ENCODE measurements around the gene ARHGEF10L.

ARHGEF10L gene

DNA sequence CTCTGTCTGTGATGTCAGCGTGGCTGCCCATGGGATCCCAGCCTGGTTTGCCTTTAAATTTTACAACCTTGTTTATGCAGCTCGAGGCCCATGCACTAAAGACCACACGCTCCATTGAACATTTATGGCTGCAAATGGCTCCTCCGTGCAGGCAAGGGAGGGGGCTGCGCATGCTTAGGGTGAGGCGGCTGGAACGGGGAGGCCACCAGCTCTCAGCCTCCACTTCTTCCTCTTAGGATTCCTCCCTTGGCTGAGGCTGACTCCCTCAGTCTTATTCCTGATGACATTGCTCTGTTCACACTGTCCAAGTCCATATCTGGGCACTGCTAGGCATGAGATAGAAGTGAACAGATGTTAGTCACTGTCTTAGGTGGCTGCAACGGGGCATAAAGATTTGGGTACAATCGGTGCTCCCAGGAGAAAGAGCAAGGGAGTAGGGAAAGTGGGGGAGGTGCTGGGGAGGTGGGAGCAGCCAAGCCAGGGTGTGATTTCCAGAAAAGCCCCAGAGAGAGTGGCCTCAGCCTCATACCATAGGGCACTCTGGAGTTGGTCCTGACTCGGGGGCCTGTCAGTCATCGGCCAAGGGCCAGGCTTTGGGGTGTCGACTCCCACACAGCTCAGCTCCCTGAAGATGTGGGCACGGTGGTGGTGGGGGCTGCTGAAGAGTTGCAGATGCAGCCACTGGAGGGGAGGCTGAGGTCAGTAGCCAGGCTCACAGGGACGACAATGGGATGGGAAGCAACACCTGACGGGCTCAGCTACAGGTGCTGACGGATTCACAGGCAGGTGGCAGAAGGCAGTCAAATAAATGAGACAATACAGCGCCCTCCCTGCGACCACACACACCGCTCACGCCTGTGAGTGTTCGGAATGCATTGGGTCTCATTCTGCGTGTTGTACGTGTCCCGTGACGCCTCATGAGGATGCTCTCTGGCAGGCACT, 178.4 kb downstream of the ARHGEF10L start:
- no peaks in the 10 kb centered on the region for H3K36me3 ChIP-seq (ENCODE audit: control insufficient read depth, insufficient read depth, low read length)
- H3K9ac ChIP-seq (ENCODE audit: low read length), result no peak overlapping the region
- no peak overlapping the region for H3K4me3 ChIP-seq (ENCODE audit: low read length)
- H3K27me3 ChIP-seq (ENCODE audit: control insufficient read depth, insufficient read depth, low read length), result no peaks in the 10 kb centered on the region
- H3K4me1 ChIP-seq (ENCODE audit: control insufficient read depth, insufficient read depth, low read length), result no peaks in the 10 kb centered on the region
- H3K9me3 ChIP-seq (ENCODE audit: control insufficient read depth, low read length), result no peaks in the 10 kb centered on the region

GRCh38 chr1:17719874-17720273, 180.4 kb downstream of the ARHGEF10L start:
- no peak overlapping the region for H3K9ac ChIP-seq (ENCODE audit: low read length)
- no peaks in the 10 kb centered on the region for H3K9me3 ChIP-seq (ENCODE audit: control insufficient read depth, low read length)
- no peaks in the 10 kb centered on the region for H3K36me3 ChIP-seq (ENCODE audit: control insufficient read depth, insufficient read depth, low read length)
- H3K4me1 ChIP-seq (ENCODE audit: control insufficient read depth, insufficient read depth, low read length), result no peaks in the 10 kb centered on the region
- H3K27me3 ChIP-seq (ENCODE audit: control insufficient read depth, insufficient read depth, low read length), result peaks cover 5% of the 10 kb centered on the region
- no peak overlapping the region for H3K4me3 ChIP-seq (ENCODE audit: low read length)

- Histone ChIP-seq H3K4me1 (ENCODE audit: control insufficient read depth, insufficient read depth, low read length) (no peaks in the 10 kb centered on the region), H3K9me3 (ENCODE audit: control insufficient read depth, low read length) (no peaks in the 10 kb centered on the region), H3K9ac (ENCODE audit: low read length) (no peak overlapping the region), H3K27me3 (ENCODE audit: control insufficient read depth, insufficient read depth, low read length) (peaks cover 5% of the 10 kb centered on the region), H3K36me3 (ENCODE audit: control insufficient read depth, insufficient read depth, low read length) (no peaks in the 10 kb centered on the region), H3K4me3 (ENCODE audit: low read length) (no peak overlapping the region)
These were observed 181.9 kb downstream of the ARHGEF10L start for GRCh38 chr1:17721444-17721843.

- H3K36me3 ChIP-seq (ENCODE audit: control insufficient read depth, insufficient read depth, low read length), result no peaks in the 10 kb centered on the region
- H3K4me3 ChIP-seq (ENCODE audit: low read length), result no peak overlapping the region
- H3K9me3 ChIP-seq (ENCODE audit: control insufficient read depth, low read length), result no peaks in the 10 kb centered on the region
- H3K9ac ChIP-seq (ENCODE audit: low read length), result no peak overlapping the region
- no peaks in the 10 kb centered on the region for H3K4me1 ChIP-seq (ENCODE audit: control insufficient read depth, insufficient read depth, low read length)
- peaks cover 6% of the 10 kb centered on the region for H3K27me3 ChIP-seq (ENCODE audit: control insufficient read depth, insufficient read depth, low read length)
These were observed 184.2 kb downstream of the ARHGEF10L start for GRCh38 chr1:17723684-17724083.

- Histone ChIP-seq H3K36me3 (ENCODE audit: control insufficient read depth, insufficient read depth, low read length) (no peaks in the 10 kb centered on the region), H3K27me3 (ENCODE audit: control insufficient read depth, insufficient read depth, low read length) (peaks cover 11% of the 10 kb centered on the region), H3K9ac (ENCODE audit: low read length) (no peak overlapping the region), H3K9me3 (ENCODE audit: control insufficient read depth, low read length) (no peaks in the 10 kb centered on the region), H3K4me3 (ENCODE audit: low read length) (no peak overlapping the region), H3K4me1 (ENCODE audit: control insufficient read depth, insufficient read depth, low read length) (no peaks in the 10 kb centered on the region)
These were observed 184.7 kb downstream of the ARHGEF10L start for GRCh38 chr1:17724150-17724549.

DNA sequence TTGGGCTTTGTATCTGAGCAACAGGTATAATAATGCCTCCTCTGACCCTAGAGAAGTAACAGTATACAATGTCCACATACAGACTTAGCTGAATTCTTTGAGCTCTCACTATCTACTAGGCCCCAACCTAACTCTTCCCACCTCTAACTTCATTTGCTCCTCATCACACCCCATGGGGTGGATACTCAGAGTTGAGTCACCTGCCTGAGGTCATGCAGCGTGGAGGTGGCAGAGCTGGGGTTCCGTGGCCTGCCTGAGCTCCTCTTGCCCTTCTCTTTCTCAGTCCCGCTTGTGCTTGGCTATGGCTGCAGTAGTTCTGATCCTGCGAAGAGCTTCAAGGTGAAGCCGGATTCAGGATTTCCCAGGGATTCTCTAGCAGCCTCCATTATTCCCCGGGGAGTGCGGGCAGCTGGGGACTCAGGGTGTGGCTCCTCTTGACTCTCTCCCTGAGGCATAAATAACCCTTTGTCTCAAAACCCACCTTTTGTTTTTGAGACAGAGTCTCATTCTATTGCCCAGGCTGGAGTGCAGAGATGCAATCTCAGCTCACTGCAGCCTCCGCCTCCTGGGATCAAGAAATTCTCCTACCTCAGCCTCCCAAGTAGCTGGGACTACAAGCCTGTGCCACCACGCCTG, 185.7 kb downstream of the ARHGEF10L start:
- Histone ChIP-seq H3K9me3 (ENCODE audit: control insufficient read depth, low read length) (no peaks in the 10 kb centered on the region), H3K9ac (ENCODE audit: low read length) (no peak overlapping the region), H3K4me3 (ENCODE audit: low read length) (no peak overlapping the region), H3K4me1 (ENCODE audit: control insufficient read depth, insufficient read depth, low read length) (no peaks in the 10 kb centered on the region), H3K36me3 (ENCODE audit: control insufficient read depth, insufficient read depth, low read length) (no peaks in the 10 kb centered on the region), H3K27me3 (ENCODE audit: control insufficient read depth, insufficient read depth, low read length) (peaks cover 12% of the 10 kb centered on the region)

DNA sequence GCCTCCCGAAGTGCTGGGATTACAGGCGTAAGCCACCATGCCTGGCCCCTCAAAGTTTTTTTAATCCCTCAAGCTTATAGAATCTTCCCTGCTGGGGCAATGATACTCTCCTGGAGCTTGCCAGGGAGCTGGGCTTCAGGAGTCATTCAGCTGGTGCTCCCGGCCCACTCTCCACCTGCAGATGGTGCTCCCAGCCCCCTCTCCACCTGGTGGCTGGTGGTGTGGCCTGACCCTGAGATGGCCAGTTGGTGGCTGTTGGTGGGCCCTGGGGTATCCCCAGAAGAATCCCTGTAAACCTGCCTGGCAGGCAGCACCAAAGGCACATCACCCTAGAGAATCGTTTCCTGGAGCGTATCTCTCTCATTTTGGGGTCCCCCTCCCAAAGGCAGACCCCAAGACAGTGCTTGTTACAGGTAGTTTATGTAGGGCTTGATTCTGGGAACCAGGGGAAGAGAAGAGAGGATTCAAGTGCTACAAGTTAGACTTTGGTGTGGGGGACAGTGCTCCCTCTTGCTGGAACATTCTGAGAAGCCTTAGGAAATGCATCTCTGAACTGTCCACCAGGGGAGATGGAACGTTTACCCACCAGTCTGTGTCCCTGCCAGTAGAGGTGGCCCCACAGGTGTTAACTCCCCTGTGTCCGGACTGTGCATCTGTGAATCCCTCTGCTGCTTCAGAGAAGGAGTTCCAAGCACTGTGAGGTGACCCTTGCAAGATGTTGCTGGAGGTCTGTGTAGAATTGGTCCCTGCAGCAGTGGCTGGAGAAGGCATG, 186.5 kb downstream of the ARHGEF10L start:
- no peaks in the 10 kb centered on the region for H3K9me3 ChIP-seq (ENCODE audit: control insufficient read depth, low read length)
- H3K36me3 ChIP-seq (ENCODE audit: control insufficient read depth, insufficient read depth, low read length), result no peaks in the 10 kb centered on the region
- H3K4me1 ChIP-seq (ENCODE audit: control insufficient read depth, insufficient read depth, low read length), result no peaks in the 10 kb centered on the region
- no peak overlapping the region for H3K9ac ChIP-seq (ENCODE audit: low read length)
- H3K27me3 ChIP-seq (ENCODE audit: control insufficient read depth, insufficient read depth, low read length), result peaks cover 12% of the 10 kb centered on the region
- no peak overlapping the region for H3K4me3 ChIP-seq (ENCODE audit: low read length)

- H3K4me3 ChIP-seq (ENCODE audit: low read length), result no peak overlapping the region
- H3K36me3 ChIP-seq (ENCODE audit: control insufficient read depth, insufficient read depth, low read length), result no peaks in the 10 kb centered on the region
- H3K27me3 ChIP-seq (ENCODE audit: control insufficient read depth, insufficient read depth, low read length), result peaks cover 12% of the 10 kb centered on the region
- H3K4me1 ChIP-seq (ENCODE audit: control insufficient read depth, insufficient read depth, low read length), result no peaks in the 10 kb centered on the region
- H3K9ac ChIP-seq (ENCODE audit: low read length), result no peak overlapping the region
- H3K9me3 ChIP-seq (ENCODE audit: control insufficient read depth, low read length), result no peaks in the 10 kb centered on the region
These were observed 188.7 kb downstream of the ARHGEF10L start for GRCh38 chr1:17728123-17728712.

GRCh38 chr1:17729248-17729647, 189.8 kb downstream of the ARHGEF10L start:
- no peaks in the 10 kb centered on the region for H3K9me3 ChIP-seq (ENCODE audit: control insufficient read depth, low read length)
- H3K4me1 ChIP-seq (ENCODE audit: control insufficient read depth, insufficient read depth, low read length), result no peaks in the 10 kb centered on the region
- H3K4me3 ChIP-seq (ENCODE audit: low read length), result no peak overlapping the region
- peaks cover 7% of the 10 kb centered on the region for H3K27me3 ChIP-seq (ENCODE audit: control insufficient read depth, insufficient read depth, low read length)
- H3K9ac ChIP-seq (ENCODE audit: low read length), result no peak overlapping the region
- H3K36me3 ChIP-seq (ENCODE audit: control insufficient read depth, insufficient read depth, low read length), result no peaks in the 10 kb centered on the region

DNA sequence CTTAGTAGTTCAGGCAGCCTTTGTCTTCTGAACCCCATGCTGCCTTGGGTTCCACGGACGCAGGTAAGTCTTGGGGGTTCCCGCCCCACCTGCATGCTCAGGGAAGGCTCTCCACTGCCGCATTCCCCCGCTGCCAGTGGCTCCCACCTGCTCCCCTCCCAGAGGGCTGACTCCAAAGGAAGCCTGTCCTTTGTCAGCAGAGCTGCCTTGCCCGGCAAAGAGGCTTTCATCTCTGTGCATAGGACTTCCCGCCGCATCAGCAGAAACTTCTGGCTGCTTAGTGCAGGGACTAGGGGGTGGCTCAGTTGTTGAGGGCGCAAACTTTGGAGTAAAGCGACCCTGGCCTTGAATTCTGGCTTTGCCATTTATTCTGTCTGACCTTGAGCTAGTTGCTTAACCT, 190.4 kb downstream of the ARHGEF10L start:
- H3K9me3 ChIP-seq (ENCODE audit: control insufficient read depth, low read length), result no peaks in the 10 kb centered on the region

GRCh38 chr1:17731460-17731859, 192.0 kb downstream of the ARHGEF10L start:
- Histone ChIP-seq H3K9me3 (ENCODE audit: control insufficient read depth, low read length) (no peaks in the 10 kb centered on the region), H3K9ac (ENCODE audit: low read length) (no peak overlapping the region), H3K4me1 (ENCODE audit: control insufficient read depth, insufficient read depth, low read length) (no peaks in the 10 kb centered on the region), H3K27me3 (ENCODE audit: control insufficient read depth, insufficient read depth, low read length) (peaks cover 13% of the 10 kb centered on the region), H3K36me3 (ENCODE audit: control insufficient read depth, insufficient read depth, low read length) (no peaks in the 10 kb centered on the region), H3K4me3 (ENCODE audit: low read length) (no peak overlapping the region)

More for the DNA sequence above, 190.4 kb downstream of the ARHGEF10L start:
- H3K27me3 ChIP-seq (ENCODE audit: control insufficient read depth, insufficient read depth, low read length), result peaks cover 7% of the 10 kb centered on the region
- H3K4me1 ChIP-seq (ENCODE audit: control insufficient read depth, insufficient read depth, low read length), result no peaks in the 10 kb centered on the region
- no peaks in the 10 kb centered on the region for H3K36me3 ChIP-seq (ENCODE audit: control insufficient read depth, insufficient read depth, low read length)
- no peak overlapping the region for H3K4me3 ChIP-seq (ENCODE audit: low read length)
- no peak overlapping the region for H3K9ac ChIP-seq (ENCODE audit: low read length)
